DOHH2 (cell line): ENCODE measurements around the gene PPIP5K1.

ENCODE experiments used
- CTCF ChIP-seq: fragments of 200-600 bp; sonication (generic); IDR thresholded peaks from one replicate; pipeline ENCODE4 v1.5.1; 2014; ENCODE audit warnings: antibody characterized with exemption, mild to moderate bottlenecking, low read depth, low read length; ENCODE audit not compliant: poor library complexity, severe bottlenecking
- EZH2phosphoT487 ChIP-seq: fragments of 200-600 bp; sonication (generic); IDR thresholded peaks from 2 replicates; pipeline ENCODE4 v1.6.1; 2017; ENCODE audit warnings: borderline replicate concordance, mild to moderate bottlenecking, antibody characterized with exemption, low read length, moderate library complexity, mixed read lengths

DNA sequence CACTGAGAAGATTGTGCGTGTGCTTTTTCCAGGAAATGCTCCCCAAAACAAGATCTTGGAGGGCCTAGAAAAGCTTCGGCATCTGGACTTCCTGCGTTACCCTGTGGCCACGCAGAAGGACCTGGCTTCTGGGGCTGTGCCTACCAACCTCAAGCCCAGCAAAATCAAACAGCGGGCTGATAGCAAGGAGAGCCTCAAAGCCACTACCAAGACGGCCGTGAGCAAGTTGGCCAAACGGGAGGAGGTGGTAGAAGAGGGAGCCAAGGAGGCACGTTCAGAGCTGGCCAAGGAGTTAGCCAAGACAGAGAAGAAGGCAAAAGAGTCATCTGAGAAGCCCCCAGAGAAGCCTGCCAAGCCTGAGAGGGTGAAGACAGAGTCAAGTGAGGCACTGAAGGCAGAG is 67.8 kb downstream of the PPIP5K1 start:
- TF ChIP-seq CTCF: no peak
- no peak for TF ChIP-seq EZH2phosphoT487
